ENCODE measurements around the gene SLC25A34.
A peak's percentile ranks its signal among the peaks of the same experiment; 100 is the strongest.
"Not testable (repeated sequence)": the region's sequence is repeated elsewhere in the genome, so short reads cannot be mapped to it uniquely, and the experiment has no call there.

Gene SLC25A34

GRCh38 chr1:15736038-15736891 is at the start of gene SLC25A34:
SLC25A34 (plus strand) TSS chr1:15736258; CDS start chr1:15736486, 228 bp downstream.
- no peak for DNase-seq (ENCODE audit: low read depth, low spot score)

DNA sequence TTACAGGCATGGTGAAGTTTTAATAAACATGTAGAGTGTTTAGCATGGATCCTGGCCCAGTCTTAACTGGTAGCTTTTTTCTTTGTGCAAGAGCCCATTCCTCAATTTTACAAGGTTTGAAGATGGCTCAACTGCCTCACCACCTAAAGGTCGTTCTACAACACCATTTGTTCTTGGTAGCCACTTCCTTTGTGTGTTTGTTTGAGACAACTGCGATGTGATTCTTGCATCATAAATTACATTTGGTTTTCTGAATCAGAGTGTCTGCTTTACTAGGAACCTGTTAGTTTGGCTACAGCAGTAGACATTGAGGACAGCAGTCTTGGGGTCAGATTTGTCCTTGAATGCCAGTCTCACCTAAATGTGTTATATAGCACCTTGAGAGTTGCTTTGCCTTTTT is 48.6 kb upstream of the SLC25A34 start:
- DNase-seq (ENCODE audit: low read depth, low spot score) = no peak

DNA sequence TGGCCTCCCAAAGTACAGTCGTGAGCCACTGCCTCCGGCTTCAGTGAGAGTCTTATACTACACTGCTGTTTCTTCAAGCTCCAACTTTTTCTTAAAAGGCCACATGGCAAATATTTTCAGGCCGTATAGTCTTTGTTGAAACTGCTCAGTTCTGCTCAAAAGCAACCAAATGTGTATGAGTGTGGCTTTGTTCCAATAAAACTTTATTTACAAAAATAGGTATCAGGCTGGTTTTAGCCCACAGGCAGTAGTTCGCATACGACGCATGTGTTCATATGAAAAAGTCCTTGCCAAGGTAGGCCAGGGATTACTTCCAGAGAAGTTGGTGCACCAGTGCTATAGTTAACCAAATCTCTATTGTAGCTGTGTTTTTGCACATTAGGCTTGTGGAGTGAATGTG is 45.7 kb upstream of the SLC25A34 start:
- DNase-seq (ENCODE audit: low read depth, low spot score) = no peak

- DNase-seq (ENCODE audit: low read depth, low spot score) = no peak
Observed at GRCh38 chr1:15691434-15692032, 44.5 kb upstream of the SLC25A34 start.

- DNase-seq (ENCODE audit: low read depth, low spot score) = no peak
Observed at GRCh38 chr1:15692121-15692682, 43.9 kb upstream of the SLC25A34 start.

GRCh38 chr1:15693371-15693770 is 42.7 kb upstream of the SLC25A34 start:
- DNase-seq (ENCODE audit: low read depth, low spot score) = no peak

DNA sequence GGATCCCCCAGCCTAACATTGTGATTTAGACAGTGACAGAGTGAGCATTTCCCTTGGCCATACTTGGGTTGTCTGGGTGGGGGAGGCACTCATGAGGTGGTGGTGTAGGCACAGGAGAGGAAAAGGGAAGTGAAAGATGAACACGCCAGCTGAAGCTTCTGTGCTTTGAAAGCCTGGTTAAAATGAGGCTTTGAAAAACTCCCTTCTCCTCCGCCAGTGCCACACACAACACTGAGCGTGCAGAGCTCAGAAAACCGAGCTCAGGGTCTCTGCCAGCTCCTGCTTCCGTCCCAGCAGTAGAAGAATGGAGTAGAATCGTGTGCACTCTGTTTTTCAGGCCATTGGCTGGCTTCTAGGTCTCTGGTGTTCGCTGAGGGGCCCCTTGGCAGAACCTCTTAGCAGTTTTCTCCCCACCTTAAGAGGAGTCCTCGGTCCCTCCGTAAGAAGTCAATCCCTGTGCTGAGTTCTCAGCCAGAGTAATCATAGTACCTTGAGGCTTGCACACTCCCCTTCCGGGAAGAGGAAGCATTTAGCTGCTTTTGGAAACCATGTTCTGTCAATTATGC is 39.0 kb upstream of the SLC25A34 start:
- DNase-seq (ENCODE audit: low read depth, low spot score) = no peak

DNA sequence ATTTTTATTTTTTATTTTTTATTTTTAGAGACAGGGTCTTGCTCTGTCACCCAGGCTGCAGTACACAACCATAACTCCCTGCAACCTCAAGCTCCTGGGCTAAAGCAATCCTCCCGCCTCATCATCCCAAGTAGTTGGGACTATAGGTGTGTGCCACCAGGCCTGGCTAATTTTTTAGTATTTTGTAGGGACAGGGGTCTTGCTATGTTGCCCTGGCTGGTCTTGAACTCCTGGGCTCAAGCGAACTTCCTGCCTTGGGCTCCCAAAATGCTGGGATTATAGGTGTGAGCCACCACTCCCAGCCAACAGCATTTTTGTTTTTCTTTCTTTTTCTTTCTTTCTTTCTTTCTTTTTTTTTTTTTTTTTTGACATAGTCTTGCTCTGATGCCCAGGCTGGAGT is 37.9 kb upstream of the SLC25A34 start:
- no peak for DNase-seq (ENCODE audit: low read depth, low spot score)

- DNase-seq (ENCODE audit: low read depth, low spot score) = not testable (repeated sequence)
Observed at GRCh38 chr1:15699321-15699720, 36.7 kb upstream of the SLC25A34 start.

DNA sequence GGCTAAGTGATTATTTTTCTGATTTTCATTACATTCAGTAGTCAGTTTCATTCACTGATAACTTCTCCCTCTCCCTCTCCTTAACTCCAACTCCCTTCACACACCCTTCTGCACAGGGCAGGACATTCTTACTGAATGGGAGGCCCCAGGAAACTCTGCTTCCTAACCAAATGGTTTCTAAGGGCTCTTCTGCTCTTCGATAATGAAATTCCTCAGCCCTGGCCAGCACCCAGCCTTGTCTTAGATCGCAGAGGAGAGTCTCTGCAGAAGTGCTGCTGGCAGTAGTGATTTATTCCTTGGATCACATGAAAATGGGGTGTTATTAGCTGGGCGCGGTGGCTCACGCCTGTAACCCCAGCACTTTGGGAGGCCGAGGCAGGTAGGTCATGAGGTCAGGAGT is 35.5 kb upstream of the SLC25A34 start:
- DNase-seq (ENCODE audit: low read depth, low spot score) = no peak

GRCh38 chr1:15701784-15702183 is 34.3 kb upstream of the SLC25A34 start:
- DNase-seq (ENCODE audit: low read depth, low spot score) = no peak

DNA sequence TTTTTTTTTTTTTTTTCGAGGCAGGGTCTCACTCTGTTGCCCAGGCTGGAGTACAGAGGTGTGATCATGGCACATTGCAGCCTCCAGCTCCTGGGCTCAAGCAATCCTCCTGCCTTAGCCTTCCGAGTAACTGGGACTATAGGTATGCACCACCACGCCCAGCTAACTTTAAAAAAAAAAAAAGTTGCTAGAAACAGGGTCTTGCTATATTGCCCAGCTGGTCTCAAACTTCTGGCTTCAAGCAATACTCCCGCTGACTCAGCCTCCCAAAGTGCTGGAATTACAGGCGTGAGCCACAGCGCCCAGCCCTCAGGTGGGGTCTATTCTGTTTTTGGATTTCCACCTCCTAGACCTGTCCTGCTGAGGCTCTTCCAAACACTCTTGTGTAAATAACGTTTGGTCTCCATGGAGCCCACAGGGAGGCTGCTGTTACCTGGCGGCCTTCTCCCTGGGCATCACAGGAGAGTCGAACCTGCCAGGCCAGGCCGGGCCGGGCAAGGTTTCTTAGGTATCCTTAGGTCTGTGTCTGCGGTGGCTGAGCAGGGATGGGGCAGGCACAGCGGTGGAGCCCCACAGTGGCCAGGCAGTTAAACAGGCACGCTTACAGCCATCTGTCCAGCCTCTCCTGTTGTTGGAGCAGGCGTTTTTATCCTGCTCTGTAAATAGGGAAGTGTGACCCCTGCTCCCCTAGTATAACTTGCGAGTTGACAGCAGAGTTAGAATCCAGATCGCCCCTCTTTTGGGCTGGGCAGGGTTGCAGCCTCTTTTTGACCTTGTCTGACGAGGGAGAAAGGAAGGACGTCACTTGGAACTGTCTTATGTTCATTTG is 33.1 kb upstream of the SLC25A34 start:
- no peak for DNase-seq (ENCODE audit: low read depth, low spot score)

DNA sequence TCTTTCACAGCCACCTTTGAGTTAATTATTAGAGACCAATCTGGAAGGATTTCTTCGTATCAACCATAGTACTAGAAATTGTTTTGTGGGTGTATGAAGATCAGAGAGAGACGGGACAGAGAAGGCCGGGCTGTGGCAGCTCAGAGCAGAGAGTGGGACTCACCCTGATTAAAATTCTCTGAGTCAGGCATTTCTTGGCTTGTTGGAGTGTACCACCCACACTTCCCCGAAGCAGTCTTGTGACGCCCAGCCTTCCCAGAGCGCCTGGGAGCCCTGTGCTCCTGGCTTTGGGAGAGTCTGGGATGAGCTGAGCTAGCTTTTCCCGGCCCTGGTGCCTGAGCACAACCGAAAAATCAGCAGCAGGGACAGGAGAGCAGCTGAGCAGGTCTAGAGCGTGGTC is 32.5 kb upstream of the SLC25A34 start:
- peak; percentile 41 for DNase-seq (ENCODE audit: low read depth, low spot score)

DNA sequence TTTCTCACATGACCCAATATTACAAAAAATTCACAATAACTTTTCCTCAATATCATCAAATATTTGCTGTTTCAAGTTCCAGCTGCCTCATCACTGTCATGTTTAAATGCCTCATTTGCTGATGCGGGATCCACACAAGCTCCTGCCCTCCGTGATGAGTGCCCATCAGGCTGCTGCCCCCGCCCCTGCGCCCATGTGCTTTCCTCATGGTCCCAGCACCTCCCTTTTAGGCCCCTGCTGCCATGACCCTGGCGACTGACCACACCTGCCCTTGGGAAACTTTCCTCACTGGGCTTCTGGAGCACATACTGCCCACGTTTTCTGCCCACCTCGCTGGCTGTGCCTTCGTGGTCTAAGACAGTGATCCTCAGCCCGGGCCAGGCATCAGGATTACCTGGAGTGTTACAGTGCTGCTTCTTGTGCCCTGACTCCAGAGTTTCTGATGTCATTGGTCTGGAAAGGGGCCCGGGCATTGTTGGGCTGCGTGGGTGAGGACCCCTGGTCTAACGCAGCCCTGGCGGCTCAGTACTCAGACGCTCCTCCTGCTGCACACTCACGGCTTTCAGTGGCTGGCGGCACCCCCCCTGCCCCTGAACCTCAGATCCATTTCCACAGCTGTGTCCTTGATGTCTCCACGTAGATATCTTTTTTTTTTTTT is 31.4 kb upstream of the SLC25A34 start:
- no peak for DNase-seq (ENCODE audit: low read depth, low spot score)

- no peak for DNase-seq (ENCODE audit: low read depth, low spot score)
Observed at GRCh38 chr1:15705184-15705566, 30.9 kb upstream of the SLC25A34 start.

DNA sequence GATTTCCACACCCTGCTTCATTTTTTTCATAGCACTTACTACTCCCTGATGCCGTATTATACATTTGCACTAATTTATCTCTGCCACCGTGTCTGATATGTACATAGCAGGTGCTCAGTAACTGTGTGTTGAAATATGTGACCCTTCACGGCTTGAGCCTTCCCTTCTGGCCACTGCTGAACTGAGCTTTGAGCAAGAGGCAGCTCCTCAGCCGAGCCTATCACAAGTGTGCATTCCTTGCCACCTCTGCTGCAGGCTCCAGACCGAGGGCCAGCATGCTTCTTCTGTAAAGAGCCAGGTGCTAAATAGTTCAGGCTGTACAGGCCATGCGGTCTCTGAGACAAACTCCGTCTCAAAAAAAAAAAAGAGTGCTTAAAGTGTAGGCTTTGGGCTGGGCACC is 29.3 kb upstream of the SLC25A34 start:
- no peak for DNase-seq (ENCODE audit: low read depth, low spot score)

GRCh38 chr1:15707239-15707925 is 28.7 kb upstream of the SLC25A34 start:
- no peak for DNase-seq (ENCODE audit: low read depth, low spot score)

DNA sequence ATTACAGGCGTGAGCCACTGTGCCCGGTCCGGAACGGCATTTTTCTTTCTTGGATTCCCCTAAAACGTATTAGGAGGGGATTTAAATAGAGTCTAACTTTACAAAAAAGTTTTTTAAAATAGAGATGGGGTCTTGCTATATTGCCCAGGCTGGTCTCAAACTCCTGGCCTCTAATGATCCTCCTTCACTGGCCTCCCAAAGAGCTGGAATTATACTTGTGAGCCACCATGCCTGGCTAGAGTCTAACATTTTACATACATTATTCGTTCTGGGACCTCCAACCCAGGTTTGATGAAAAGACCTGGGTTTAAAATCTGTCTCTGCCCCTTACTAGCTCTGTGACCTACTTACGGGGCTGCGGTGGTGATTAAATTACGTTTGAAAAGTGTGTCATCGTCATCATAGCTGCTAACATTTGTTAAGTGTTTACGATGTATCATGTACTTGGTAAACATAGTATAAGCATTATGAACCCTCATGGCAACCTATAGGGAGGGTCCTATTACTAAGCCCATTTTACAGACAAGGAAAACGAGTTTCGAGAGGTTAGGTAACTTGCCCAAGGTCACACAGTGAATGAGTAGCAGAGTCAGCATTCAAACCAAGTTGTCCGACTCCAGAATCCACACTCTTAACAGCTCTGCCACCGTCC is 27.4 kb upstream of the SLC25A34 start:
- DNase-seq (ENCODE audit: low read depth, low spot score) = no peak

GRCh38 chr1:15709226-15709625 is 26.8 kb upstream of the SLC25A34 start:
- no peak for DNase-seq (ENCODE audit: low read depth, low spot score)

DNA sequence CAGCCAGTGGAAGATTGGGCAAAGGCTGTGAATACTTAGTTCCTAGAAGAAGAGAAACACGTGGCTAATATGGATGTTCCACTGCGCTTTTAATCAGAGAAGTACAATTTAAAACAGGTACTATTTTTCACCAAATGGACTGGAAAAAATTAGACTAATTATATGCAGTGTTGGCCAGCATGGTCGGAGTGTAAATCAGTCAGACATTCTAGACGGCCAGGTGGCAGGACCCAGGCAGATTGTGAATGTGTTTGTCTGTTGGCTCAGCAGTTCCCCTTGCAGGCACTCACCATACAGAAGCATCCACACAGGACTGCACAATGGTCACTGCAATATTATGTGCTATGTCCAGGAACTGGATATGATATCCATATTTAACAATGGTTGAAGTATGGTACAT is 23.9 kb upstream of the SLC25A34 start:
- no peak for DNase-seq (ENCODE audit: low read depth, low spot score)

Data from smooth muscle cell of the brain vasculature (primary cell).